Heart left ventricle (tissue), 16 donors: ENCODE results near the gene SLC22A13. TPM values are rescaled to one million over a fixed set of nuclear protein-coding genes. Genes with fewer than 3 reads are reported as not detected.
"Not testable (repeated sequence)": the region's sequence is repeated elsewhere in the genome, so short reads cannot be mapped to it uniquely, and the experiment has no call there.

Experiments used
- ATAC-seq, 4 donors: fragments of 200-7000 bp; cut with Tn5 transposase; one replicate each; pipeline ENCODE4 v1.9.1; 2020 to 2022; ENCODE audit warnings: moderate library complexity in 4 of 4, mild to moderate bottlenecking in 3 of 4, moderate number of reproducible peaks in 1 of 4
- DNase-seq, 5 donors: peaks; one replicate each; pipeline ENCODE4 v3.0.0-alpha.2; 2020
- H3K27ac ChIP-seq, 12 donors: fragments of 200-600 bp; sonication (generic) in 4 of 12; one replicate each; pipeline versions ENCODE4 v1.5.0 to v1.8.0; 2016 to 2022; ENCODE audit warnings: mild to moderate bottlenecking in 2 of 12
- H3K27me3 ChIP-seq, 9 donors: fragments of 200-600 bp; sonication (generic) in 2 of 9; one replicate each; pipeline versions ENCODE4 v1.5.1 to v1.8.0; 2016 to 2022; ENCODE audit warnings: mild to moderate bottlenecking in 3 of 9
- H3K36me3 ChIP-seq, 9 donors: fragments of 200-600 bp; sonication (generic) in 2 of 9; one replicate each; pipeline versions ENCODE4 v1.5.0 to v1.8.0; 2018 to 2022; ENCODE audit warnings: mild to moderate bottlenecking in 2 of 9
- H3K4me1 ChIP-seq, 12 donors: fragments of 200-600 bp; sonication (generic) in 4 of 12; one replicate each; pipeline versions ENCODE4 v1.5.0 to v1.8.0; 2016 to 2022; ENCODE audit warnings: mild to moderate bottlenecking in 3 of 12
- H3K4me3 ChIP-seq, 12 donors: fragments of 200-600 bp; sonication (generic) in 4 of 12; one replicate each; pipeline versions ENCODE4 v1.5.0 to v1.8.0; 2017 to 2022; ENCODE audit warnings: mild to moderate bottlenecking in 9 of 12, moderate library complexity in 4 of 12
- H3K9me3 ChIP-seq, 12 donors: fragments of 200-600 bp; sonication (generic) in 4 of 12; one replicate each; pipeline versions ENCODE4 v1.5.0 to v1.8.0; 2016 to 2022; ENCODE audit warnings: mild to moderate bottlenecking in 1 of 12
- CTCF ChIP-seq, 12 donors: fragments of 200-600 bp; sonication (generic) in 4 of 12; IDR thresholded peaks; one replicate each; pipeline versions ENCODE4 v1.5.0 to v1.8.0; 2018 to 2022; ENCODE audit warnings: antibody characterized with exemption in 12 of 12, mild to moderate bottlenecking in 5 of 12
- POLR2A ChIP-seq, 2 donors: fragments of 450-650 bp; IDR thresholded peaks; one replicate each; pipeline ENCODE4 v1.6.1; 2017; ENCODE audit warnings: antibody characterized with exemption in 2 of 2, mild to moderate bottlenecking in 2 of 2, moderate library complexity in 2 of 2
- WGBS, 4 donors: extraction: QIAGEN DNeasy Blood & Tissue Kit in 2 of 4; methylation state at CpG; one replicate each; pipeline versions ENCODE4 v1.1.5 to v1.1.7; 2013 to 2018; 5-methylcytosine and 5-hydroxymethylcytosine counted together
- intact Hi-C, 10 donors: fragments of 100-400 bp; cut with DNase I; formaldehyde crosslinking; loops; one replicate each; pipeline versions ENCODE4 v1.11.1 to v1.14.2; 2022
- polyA plus RNA-seq, 2 donors: library from polyadenylated mRNA; stranded (reverse); fragments of 200-250 nt; gene quantifications; one replicate each; pipeline ENCODE4 v1.2.3, GENCODE V29; 2013
- total RNA-seq, 9 donors: library from RNA; depleted of rRNA in 2 of 9; stranded (reverse); fragments of >200 nt in 2 of 9; fragmentation: NEBNext Ultra II Directional in 3 of 9; extraction: Animal tissue kit (Norgen Biotek cat#: 25700) in 3 of 9; gene quantifications; one replicate each; pipeline versions ENCODE4 v1.1.0 to v1.2.4, GENCODE V29; 2016 to 2023
- donor health status: ischemic (EF 13 %, LVEDD 7.1; RV severe dilation, severe dysfunction).
- donor health status: healthy with polysubstance abuse.
- donor health status: DM: no; HTN: yes; CAD: no.
- donor health status: DM: no; HTN: no; CAD: no.
- donor health status: ischemic (EF 25% LVEDD 6.9; RV normal size, moderate dysfunction).
- donor health status: ischemic (EF 25% LVEDD 5.7; RV mildly dilated, moderate dysfunction).
- donor health status: healthy.
- donor health status: DM: yes; HTN: yes; CAD: no.
- donor health status: ischemic (EF 35%, LVEDD 5.7; RV mildly dilated, moderate dysfunction).
- donor health status: nonischemic (EF 11% LVEDD 7.7; RV severe dilation, severe dysfunction).
- donor health status: DM: yes; HTN: yes; CAD: no.
- donor health status: PGD.
- donor health status: ischemic (EF 29% LVEDD 5.4; RV normal size, mild dysfunction).
- donor health status: nonischemic (EF 23%, LVEDD 6.1; RV moderate dilation, normal function).

SLC22A13 gene
- total and polyA plus RNA-seq, 11 donors: 0.07 to 0.24 (median 0.13) TPM; not detected in 5

DNA sequence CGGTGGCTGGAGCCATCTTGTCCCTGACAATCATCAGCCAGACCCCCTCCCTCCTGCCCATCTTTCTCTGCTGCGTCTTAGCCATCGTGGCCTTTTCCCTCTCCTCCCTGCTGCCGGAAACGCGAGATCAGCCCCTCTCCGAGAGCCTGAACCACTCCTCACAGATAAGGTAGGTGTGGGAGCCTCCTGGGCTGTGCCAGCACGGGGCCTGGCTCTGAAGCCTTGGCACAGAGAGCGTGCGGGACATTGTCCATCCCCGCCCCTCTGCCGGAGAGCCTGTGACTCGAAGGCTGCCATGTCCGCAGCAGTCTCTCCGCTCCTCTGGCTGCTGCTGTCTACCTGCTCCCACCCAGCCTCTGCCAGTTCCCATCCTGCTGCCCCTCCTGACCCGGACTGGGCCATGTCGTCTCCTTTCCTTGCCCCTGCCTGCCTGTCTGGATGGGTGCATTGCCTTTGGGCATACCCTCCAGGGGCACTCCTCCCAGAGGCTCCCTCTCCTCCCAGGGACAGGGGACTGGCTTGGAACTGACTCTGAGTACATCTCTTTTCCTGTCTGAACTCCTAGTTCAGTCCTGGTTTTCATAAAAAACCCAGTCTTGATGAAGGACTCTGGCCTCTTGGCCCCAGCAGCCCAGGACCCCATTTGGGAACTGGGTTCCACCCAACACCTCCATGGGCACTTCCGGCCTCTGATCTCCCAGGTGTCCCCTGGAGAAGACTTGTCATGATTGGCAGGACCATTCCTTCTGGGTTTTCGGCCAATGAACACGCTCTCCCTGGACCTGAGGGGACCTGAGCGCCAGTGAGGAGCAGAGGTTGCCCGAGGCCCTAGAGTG lies 51.0 kb downstream of the SLC22A13 start:
- Histone ChIP-seq H3K27ac (no peak overlapping the region), H3K4me1 (no peaks in the 10 kb centered on the region), H3K27me3 (no peaks in the 10 kb centered on the region), H3K9me3 (peaks cover 0 to 5% (median 0%) of the 10 kb centered on the region in 12 donors), H3K36me3 (no peaks in the 10 kb centered on the region), H3K4me3 (no peak overlapping the region)
- DNase-seq (no peak), ATAC-seq (no peak)
- 72 to 77% (median 75%) methylated on average over 18 to 22 of the region's 22 CpGs for WGBS, 4 donors
- intact Hi-C loops: no loop called here
- TF ChIP-seq CTCF (IDR thresholded peaks at IDR 0.05) (no peak), POLR2A (IDR thresholded peaks at IDR 0.05) (no peak)

GRCh38 chr3:38317192-38317759 lies 51.7 kb downstream of the SLC22A13 start:
- intact Hi-C loops: no loop called here
- 80 to 91% (median 83%) methylated on average over 7 of the region's 7 CpGs for WGBS, 4 donors
- H3K9me3 ChIP-seq: peaks cover 0 to 11% (median 0%) of the 10 kb centered on the region in 12 donors

GRCh38 chr3:38318766-38319671 lies 53.4 kb downstream of the SLC22A13 start:
- no peak for ATAC-seq
- Histone ChIP-seq H3K4me1 (no peaks in the 10 kb centered on the region), H3K36me3 (no peaks in the 10 kb centered on the region), H3K9me3 (peaks cover 0 to 11% (median 0%) of the 10 kb centered on the region in 12 donors), H3K27me3 (no peaks in the 10 kb centered on the region), H3K27ac (no peak overlapping the region), H3K4me3 (no peak overlapping the region)
- 83 to 91% (median 86%) methylated on average over 8 of the region's 8 CpGs for WGBS, 4 donors
- intact Hi-C loops: no loop called here
- no peak for DNase-seq
- TF ChIP-seq CTCF (IDR thresholded peaks at IDR 0.05) (no peak), POLR2A (IDR thresholded peaks at IDR 0.05) (no peak)

More at GRCh38 chr3:38317192-38317759, 51.7 kb downstream of the SLC22A13 start:
- TF ChIP-seq POLR2A (IDR thresholded peaks at IDR 0.05) (no peak), CTCF (IDR thresholded peaks at IDR 0.05) (no peak)
- Histone ChIP-seq H3K4me1 (no peaks in the 10 kb centered on the region), H3K4me3 (no peak overlapping the region), H3K27ac (no peak overlapping the region), H3K36me3 (no peaks in the 10 kb centered on the region), H3K27me3 (no peaks in the 10 kb centered on the region)
- ATAC-seq (no peak), DNase-seq (no peak)

DNA sequence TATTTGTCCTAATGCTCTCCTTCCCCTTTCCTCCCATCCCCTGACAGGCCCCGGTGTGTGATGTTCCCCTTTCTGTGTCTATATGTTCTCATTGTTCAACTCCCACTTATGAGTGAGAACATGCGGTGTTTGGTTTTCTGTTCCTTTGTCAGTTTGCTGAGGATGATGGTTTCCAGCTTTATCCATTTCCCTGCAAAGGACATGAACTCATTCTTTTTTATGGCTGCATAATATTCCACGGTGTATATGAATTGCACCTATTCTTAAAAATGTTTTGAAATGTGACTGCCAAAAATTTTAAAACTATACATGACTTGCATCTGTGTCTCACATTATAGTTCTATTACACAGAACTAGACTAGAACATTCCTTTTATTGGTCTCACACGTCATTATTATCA lies 55.0 kb downstream of the SLC22A13 start:
- H3K36me3 ChIP-seq, H3K27me3 ChIP-seq, H3K4me3 ChIP-seq, DNase-seq, ATAC-seq, H3K4me1 ChIP-seq, H3K27ac ChIP-seq, intact Hi-C loops: not testable (repeated sequence)
- H3K9me3 ChIP-seq: peaks cover 0 to 11% (median 0%) of the 10 kb centered on the region in 12 donors
- 90 to 95% (median 92%) methylated on average over 4 of the region's 4 CpGs for WGBS, 4 donors
